OCI-LY1 (cell line): ENCODE measurements around the gene ADAMTS14.

Source experiments
- H2AFZ ChIP-seq: fragments of 200-600 bp; sonication (generic), shearing (Covaris generic); 2 replicates; pipeline ENCODE4 v1.6.0; 2014; ENCODE audit warnings: antibody characterized with exemption, mild to moderate bottlenecking, low read length
- H3F3A ChIP-seq: fragments of 200-600 bp; sonication (generic), shearing (Covaris generic); 2 replicates; pipeline ENCODE4 v1.6.0; 2014; ENCODE audit warnings: mild to moderate bottlenecking, antibody characterized with exemption, low read length, moderate library complexity; ENCODE audit not compliant: insufficient read depth
- H3K27ac ChIP-seq: fragments of 200-600 bp; sonication (generic); 2 replicates; pipeline ENCODE4 v1.5.1; 2014; ENCODE audit warnings: low read length, mixed run types, mild to moderate bottlenecking, low read depth; ENCODE audit not compliant: poor library complexity, severe bottlenecking
- H3K27me3 ChIP-seq: fragments of 200-600 bp; sonication (generic); 2 replicates; pipeline ENCODE4 v1.6.0; 2014; ENCODE audit warnings: antibody characterized with exemption, mild to moderate bottlenecking, low read length, moderate library complexity; ENCODE audit not compliant: insufficient read depth
- H3K36me3 ChIP-seq: fragments of 200-600 bp; sonication (generic); 2 replicates; pipeline ENCODE4 v1.6.1; 2014; ENCODE audit warnings: mild to moderate bottlenecking, antibody characterized with exemption, low read length, moderate library complexity, mixed read lengths; ENCODE audit not compliant: insufficient read depth
- H3K4me1 ChIP-seq: fragments of 200-600 bp; sonication (generic); 2 replicates; pipeline ENCODE4 v1.5.1; 2014; ENCODE audit warnings: mild to moderate bottlenecking, low read length, moderate library complexity; ENCODE audit not compliant: insufficient read depth, severe bottlenecking
- H3K4me2 ChIP-seq: fragments of 200-600 bp; sonication (generic), shearing (Covaris generic); 2 replicates; pipeline ENCODE4 v1.6.1; 2014; ENCODE audit warnings: low read length
- H3K4me3 ChIP-seq: fragments of 200-600 bp; sonication (generic); 2 replicates; pipeline ENCODE4 v1.5.1; 2014; ENCODE audit warnings: low read length, low read depth, mild to moderate bottlenecking, mixed read lengths; ENCODE audit not compliant: poor library complexity, severe bottlenecking
- H3K79me2 ChIP-seq: fragments of 200-600 bp; shearing (Covaris generic); 2 replicates; pipeline ENCODE4 v1.6.1; 2016; ENCODE audit warnings: mixed run types, low read length, mixed read lengths; ENCODE audit not compliant: insufficient read depth
- H3K9ac ChIP-seq: fragments of 200-600 bp; sonication (generic), shearing (Covaris generic); 2 replicates; pipeline ENCODE4 v1.6.1; 2014; ENCODE audit warnings: mild to moderate bottlenecking, low read length, mixed read lengths
- H3K9me2 ChIP-seq: fragments of 200-600 bp; sonication (generic), shearing (Covaris generic); 2 replicates; pipeline ENCODE4 v1.6.1; 2014; ENCODE audit warnings: low read depth, mild to moderate bottlenecking, low read length, mixed read lengths
- H3K9me3 ChIP-seq: fragments of 200-600 bp; shearing (Covaris generic); 2 replicates; pipeline ENCODE4 v1.6.1; 2014; ENCODE audit warnings: low read length, mixed read lengths
- H4K20me1 ChIP-seq: fragments of 200-600 bp; sonication (generic), shearing (Covaris generic); 2 replicates; pipeline ENCODE4 v1.6.0; 2016; ENCODE audit warnings: mild to moderate bottlenecking, low read length; ENCODE audit not compliant: insufficient read depth
- EZH2 ChIP-seq: fragments of 200-600 bp; sonication (generic), shearing (Covaris generic); IDR thresholded peaks from 2 replicates; pipeline ENCODE4 v1.8.0; 2017; ENCODE audit warnings: borderline replicate concordance, mixed run types, mild to moderate bottlenecking, antibody characterized with exemption, low read length, moderate library complexity, mixed read lengths
- TF ChIP-seq, protein P1 (sequence below): fragments of 200-600 bp; sonication (generic), shearing (Covaris generic); IDR thresholded peaks from 2 replicates; pipeline ENCODE4 v1.5.1; 2017; ENCODE audit warnings: mild to moderate bottlenecking, antibody characterized with exemption, low read length, moderate library complexity, mixed read lengths

The ADAMTS14 gene

DNA sequence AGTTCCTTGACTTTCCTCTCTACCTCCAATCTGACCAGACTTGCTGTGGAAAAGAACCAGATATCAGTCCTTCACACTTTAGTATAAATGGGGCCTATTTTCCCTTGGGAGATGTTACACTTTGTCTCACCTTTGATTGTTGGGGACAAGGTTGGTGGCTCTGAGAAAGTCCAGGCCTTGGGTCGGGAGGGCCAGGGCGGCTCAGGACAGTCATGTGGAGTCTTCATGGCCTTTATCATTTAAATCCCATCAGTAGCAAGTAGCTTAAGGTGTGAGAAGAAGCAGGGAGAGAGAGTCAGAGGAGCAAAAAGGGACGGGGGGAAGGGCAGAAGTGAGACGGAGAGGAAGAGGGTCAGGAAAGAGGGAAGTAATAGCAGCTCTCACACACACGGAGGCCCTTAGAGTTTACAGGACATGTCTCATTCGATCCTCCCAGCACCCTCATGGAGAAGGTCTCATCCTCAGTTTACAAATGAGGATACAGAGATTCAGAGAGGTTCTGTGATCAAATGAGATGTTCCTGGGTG, 72.4 kb downstream of the ADAMTS14 start:
- Histone ChIP-seq H4K20me1 (no peaks in the 10 kb centered on the region), H3K4me2 (no peak overlapping the region), H3K9me3 (no peaks in the 10 kb centered on the region), H3K9ac (no peak overlapping the region), H3K27me3 (peaks cover 8% of the 10 kb centered on the region; the same call in 1 of the 2 replicates), H3K4me3 (no peak overlapping the region), H3K27ac (no peak overlapping the region), H2AFZ (no peak overlapping the region), H3F3A (no peaks in the 10 kb centered on the region), H3K36me3 (no peaks in the 10 kb centered on the region; the same call in 1 of the 2 replicates), H3K79me2 (no peaks in the 10 kb centered on the region), H3K4me1 (no peaks in the 10 kb centered on the region), H3K9me2 (no peaks in the 10 kb centered on the region)
- no peak for TF ChIP-seq EZH2
- TF ChIP-seq, protein P1, sequence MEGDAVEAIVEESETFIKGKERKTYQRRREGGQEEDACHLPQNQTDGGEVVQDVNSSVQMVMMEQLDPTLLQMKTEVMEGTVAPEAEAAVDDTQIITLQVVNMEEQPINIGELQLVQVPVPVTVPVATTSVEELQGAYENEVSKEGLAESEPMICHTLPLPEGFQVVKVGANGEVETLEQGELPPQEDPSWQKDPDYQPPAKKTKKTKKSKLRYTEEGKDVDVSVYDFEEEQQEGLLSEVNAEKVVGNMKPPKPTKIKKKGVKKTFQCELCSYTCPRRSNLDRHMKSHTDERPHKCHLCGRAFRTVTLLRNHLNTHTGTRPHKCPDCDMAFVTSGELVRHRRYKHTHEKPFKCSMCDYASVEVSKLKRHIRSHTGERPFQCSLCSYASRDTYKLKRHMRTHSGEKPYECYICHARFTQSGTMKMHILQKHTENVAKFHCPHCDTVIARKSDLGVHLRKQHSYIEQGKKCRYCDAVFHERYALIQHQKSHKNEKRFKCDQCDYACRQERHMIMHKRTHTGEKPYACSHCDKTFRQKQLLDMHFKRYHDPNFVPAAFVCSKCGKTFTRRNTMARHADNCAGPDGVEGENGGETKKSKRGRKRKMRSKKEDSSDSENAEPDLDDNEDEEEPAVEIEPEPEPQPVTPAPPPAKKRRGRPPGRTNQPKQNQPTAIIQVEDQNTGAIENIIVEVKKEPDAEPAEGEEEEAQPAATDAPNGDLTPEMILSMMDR: no peak

DNA sequence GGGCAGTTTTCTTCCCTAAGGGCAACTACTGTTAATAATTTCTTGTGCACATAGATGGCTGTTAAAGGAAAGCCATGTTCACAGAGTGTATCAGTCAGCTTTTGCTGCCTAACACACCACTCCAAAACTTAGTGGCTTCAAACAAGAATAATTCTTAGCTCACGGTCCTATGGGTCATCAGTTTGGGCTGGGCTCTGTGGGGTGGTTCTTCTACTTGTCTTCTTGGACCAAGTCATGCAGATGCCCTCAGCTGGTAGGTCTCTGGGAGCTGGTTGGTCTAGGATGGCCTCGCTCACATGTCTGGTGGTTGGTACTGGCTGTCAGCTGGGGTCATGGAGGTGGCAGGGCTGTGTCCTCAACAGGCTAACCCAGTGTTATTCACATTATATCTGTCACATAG, 73.2 kb downstream of the ADAMTS14 start:
- Histone ChIP-seq H3K4me1 (no peaks in the 10 kb centered on the region), H3K9ac (no peak overlapping the region), H3K9me3 (no peaks in the 10 kb centered on the region), H3K27ac (no peak overlapping the region), H3K4me3 (no peak overlapping the region), H3K27me3 (peaks cover 8% of the 10 kb centered on the region; the same call in 1 of the 2 replicates), H3K9me2 (no peaks in the 10 kb centered on the region), H3K36me3 (no peaks in the 10 kb centered on the region; the same call in 1 of the 2 replicates), H4K20me1 (no peaks in the 10 kb centered on the region), H3K4me2 (no peak overlapping the region), H2AFZ (no peak overlapping the region), H3K79me2 (no peaks in the 10 kb centered on the region), H3F3A (no peaks in the 10 kb centered on the region)
- TF ChIP-seq, protein P1: no peak
- TF ChIP-seq EZH2: no peak

DNA sequence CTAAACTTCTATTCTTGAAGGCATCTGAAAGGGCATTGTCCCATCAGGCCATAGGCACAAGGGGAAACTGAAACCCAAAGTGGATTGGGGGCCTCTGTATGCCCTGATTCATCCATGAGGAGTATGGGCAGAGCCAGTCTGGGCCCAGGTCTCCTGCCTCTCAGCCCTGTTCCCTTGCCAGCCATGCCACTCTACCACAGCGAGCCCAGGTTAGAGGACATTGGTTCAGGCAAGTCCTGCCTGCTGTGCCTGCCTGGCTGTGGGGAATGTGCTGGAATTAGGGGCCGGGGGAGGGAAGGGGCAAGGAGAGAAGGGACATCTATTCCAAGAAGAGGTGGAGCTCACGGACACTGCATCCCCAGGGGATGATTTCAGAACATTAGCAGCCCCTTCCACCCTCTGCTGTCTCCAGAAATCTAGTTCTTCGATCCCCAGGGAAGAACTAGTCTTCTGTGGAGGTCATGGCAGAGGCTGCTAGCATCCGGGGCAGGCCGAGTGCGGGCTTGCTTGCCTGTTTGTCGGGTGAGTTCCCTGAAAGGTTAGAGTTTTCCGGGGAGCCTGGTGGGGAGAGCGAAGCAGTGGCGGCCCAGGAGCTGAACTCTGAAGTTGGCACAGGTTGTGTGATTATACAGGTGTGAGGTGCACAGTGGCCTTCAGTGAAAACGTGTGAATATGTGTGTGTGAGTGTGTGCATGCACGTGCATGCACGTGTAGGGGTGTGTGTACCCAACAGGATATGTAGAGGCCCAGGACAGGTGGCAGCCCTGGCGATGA, 75.1 kb downstream of the ADAMTS14 start:
- H3K9me3 ChIP-seq: no peaks in the 10 kb centered on the region
- H3K4me3 ChIP-seq: no peak overlapping the region
- no peak overlapping the region for H3K4me2 ChIP-seq
- no peaks in the 10 kb centered on the region; the same call in 1 of the 2 replicates for H3K36me3 ChIP-seq
- H3K79me2 ChIP-seq: no peaks in the 10 kb centered on the region
- TF ChIP-seq, protein P1: no peak
- no peak for TF ChIP-seq EZH2
- H4K20me1 ChIP-seq: no peaks in the 10 kb centered on the region
- no peak overlapping the region for H3K9ac ChIP-seq
- H3K27me3 ChIP-seq: peaks cover 8% of the 10 kb centered on the region; the same call in 1 of the 2 replicates
- no peaks in the 10 kb centered on the region for H3F3A ChIP-seq
- no peak overlapping the region for H3K27ac ChIP-seq
- no peaks in the 10 kb centered on the region for H3K9me2 ChIP-seq
- no peak overlapping the region for H2AFZ ChIP-seq
- no peaks in the 10 kb centered on the region for H3K4me1 ChIP-seq
